Stimulated activated naive B cell treated with anti-CD40 and anti-IgM and Interleukin-4, amounts not matched to agents 10 μg/mL and 1 μg/mL and 100 μg/mL, for 72 hours (primary cell): ENCODE results near the gene GLRX.
"Not testable (repeated sequence)": the region's sequence is repeated elsewhere in the genome, so short reads cannot be mapped to it uniquely, and the experiment has no call there.

Experiments used
- ATAC-seq, 2 donors: fragments of 150-1000 bp; cut with Tn5 transposase; replicated peaks; 2 replicates each; pipeline ENCODE4 v1.10.0; 2021; ENCODE audit warnings: moderate library complexity in 1 of 2
- DNase-seq: peaks from one replicate; pipeline ENCODE4 v3.0.0; 2021
- H3K27ac Mint-ChIP-seq: one replicate; pipeline ENCODE4 v1.8.0; 2022; ENCODE audit warnings: mild to moderate bottlenecking, mixed read lengths
- H3K27me3 Mint-ChIP-seq, 2 donors: one replicate each; pipeline ENCODE4 v1.8.0; 2022; ENCODE audit warnings: mixed read lengths in 2 of 2
- H3K36me3 Mint-ChIP-seq, 2 donors: one replicate each; pipeline ENCODE4 v1.8.0; 2022; ENCODE audit warnings: mixed read lengths in 2 of 2, mild to moderate bottlenecking in 1 of 2
- H3K4me1 Mint-ChIP-seq, 2 donors: one replicate each; pipeline ENCODE4 v1.8.0; 2022; ENCODE audit warnings: mixed read lengths in 2 of 2, mild to moderate bottlenecking in 1 of 2
- H3K4me3 Mint-ChIP-seq, 2 donors: one replicate each; pipeline ENCODE4 v1.8.0; 2022; ENCODE audit warnings: mild to moderate bottlenecking in 2 of 2, mixed read lengths in 2 of 2, moderate library complexity in 1 of 2
- H3K9me3 Mint-ChIP-seq, 2 donors: one replicate each; pipeline ENCODE4 v1.8.0; 2022; ENCODE audit warnings: mixed read lengths in 2 of 2, mild to moderate bottlenecking in 1 of 2

Gene GLRX

GRCh38 chr5:95859661-95860060, 37.1 kb upstream of the GLRX start:
- no peaks in the 10 kb centered on the region for H3K27me3 Mint-ChIP-seq
- ATAC-seq, result no peak

GRCh38 chr5:95858661-95859595, 36.4 kb upstream of the GLRX start:
- peak overlapping the region; percentile 72 to 74 for H3K4me3 Mint-ChIP-seq
- ATAC-seq (peak; percentile 91 to 92), DNase-seq (peak; percentile 84)
- H3K4me1 Mint-ChIP-seq, result peaks cover 37 to 55% of the 10 kb centered on the region in 2 donors
- no peaks in the 10 kb centered on the region for H3K36me3 Mint-ChIP-seq
- no peaks in the 10 kb centered on the region for H3K9me3 Mint-ChIP-seq
- H3K27me3 Mint-ChIP-seq, result no peaks in the 10 kb centered on the region
- peak overlapping the region; percentile 86 for H3K27ac Mint-ChIP-seq

More at GRCh38 chr5:95859661-95860060, 37.1 kb upstream of the GLRX start:
- DNase-seq, result no peak
- no peaks in the 10 kb centered on the region for H3K9me3 Mint-ChIP-seq
- H3K4me3 Mint-ChIP-seq, result peak overlapping the region in 1 of 2 donors; percentile 12
- H3K36me3 Mint-ChIP-seq, result no peaks in the 10 kb centered on the region
- H3K4me1 Mint-ChIP-seq, result peaks cover 37 to 55% of the 10 kb centered on the region in 2 donors
- no peak overlapping the region for H3K27ac Mint-ChIP-seq

- no peak for ATAC-seq
- Mint-ChIP-seq H3K4me1 (peaks cover 34 to 50% of the 10 kb centered on the region in 2 donors), H3K27me3 (no peaks in the 10 kb centered on the region), H3K4me3 (no peak overlapping the region), H3K27ac (no peak overlapping the region), H3K9me3 (no peaks in the 10 kb centered on the region), H3K36me3 (no peaks in the 10 kb centered on the region)
- DNase-seq, result no peak
Observed at GRCh38 chr5:95858023-95858461, 35.5 kb upstream of the GLRX start.

GRCh38 chr5:95857185-95857945, 34.8 kb upstream of the GLRX start:
- DNase-seq (no peak), ATAC-seq (no peak)
- H3K9me3 Mint-ChIP-seq, result no peaks in the 10 kb centered on the region
- H3K27ac Mint-ChIP-seq, result no peak overlapping the region
- H3K4me1 Mint-ChIP-seq, result peaks cover 27 to 43% of the 10 kb centered on the region in 2 donors
- H3K36me3 Mint-ChIP-seq, result no peaks in the 10 kb centered on the region
- H3K4me3 Mint-ChIP-seq, result no peak overlapping the region
- no peaks in the 10 kb centered on the region for H3K27me3 Mint-ChIP-seq

- H3K27ac Mint-ChIP-seq, result no peak overlapping the region
- no peak for DNase-seq
- H3K4me1 Mint-ChIP-seq, result peaks cover 22 to 35% of the 10 kb centered on the region in 2 donors
- no peaks in the 10 kb centered on the region for H3K36me3 Mint-ChIP-seq
- H3K4me3 Mint-ChIP-seq, result no peak overlapping the region
- no peaks in the 10 kb centered on the region for H3K9me3 Mint-ChIP-seq
- no peak for ATAC-seq
- H3K27me3 Mint-ChIP-seq, result no peaks in the 10 kb centered on the region
Observed at GRCh38 chr5:95856501-95856981, 34.0 kb upstream of the GLRX start.

- no peaks in the 10 kb centered on the region for H3K9me3 Mint-ChIP-seq
- peaks cover 3 to 4% of the 10 kb centered on the region in 2 donors for H3K4me1 Mint-ChIP-seq
- H3K36me3 Mint-ChIP-seq, result no peaks in the 10 kb centered on the region
- no peak for DNase-seq
- H3K27me3 Mint-ChIP-seq, result no peaks in the 10 kb centered on the region
- H3K4me3 Mint-ChIP-seq, result no peak overlapping the region
- no peak overlapping the region for H3K27ac Mint-ChIP-seq
- ATAC-seq, result no peak
Observed at GRCh38 chr5:95853490-95853889, 31.0 kb upstream of the GLRX start.

GRCh38 chr5:95852567-95852966, 30.0 kb upstream of the GLRX start:
- Mint-ChIP-seq H3K4me3 (no peak overlapping the region), H3K27ac (no peak overlapping the region)
- no peak for ATAC-seq

GRCh38 chr5:95851141-95851540, 28.6 kb upstream of the GLRX start:
- H3K27ac Mint-ChIP-seq, ATAC-seq, H3K9me3 Mint-ChIP-seq, H3K4me3 Mint-ChIP-seq, H3K36me3 Mint-ChIP-seq, H3K27me3 Mint-ChIP-seq, H3K4me1 Mint-ChIP-seq, DNase-seq: not testable (repeated sequence)

More at GRCh38 chr5:95852567-95852966, 30.0 kb upstream of the GLRX start:
- no peaks in the 10 kb centered on the region for H3K27me3 Mint-ChIP-seq
- peaks cover 0 to 2% of the 10 kb centered on the region in 2 donors for H3K4me1 Mint-ChIP-seq
- no peaks in the 10 kb centered on the region for H3K9me3 Mint-ChIP-seq
- DNase-seq, result no peak
- H3K36me3 Mint-ChIP-seq, result no peaks in the 10 kb centered on the region

GRCh38 chr5:95850391-95850894, 27.9 kb upstream of the GLRX start:
- ATAC-seq (no peak), DNase-seq (no peak)
- no peaks in the 10 kb centered on the region for H3K9me3 Mint-ChIP-seq
- no peak overlapping the region for H3K4me3 Mint-ChIP-seq
- H3K27me3 Mint-ChIP-seq, result no peaks in the 10 kb centered on the region
- no peaks in the 10 kb centered on the region for H3K36me3 Mint-ChIP-seq
- no peak overlapping the region for H3K27ac Mint-ChIP-seq
- no peaks in the 10 kb centered on the region for H3K4me1 Mint-ChIP-seq

GRCh38 chr5:95848701-95849100, 26.2 kb upstream of the GLRX start:
- no peaks in the 10 kb centered on the region for H3K27me3 Mint-ChIP-seq
- H3K4me1 Mint-ChIP-seq, result no peaks in the 10 kb centered on the region
- H3K27ac Mint-ChIP-seq, result no peak overlapping the region
- no peak for DNase-seq
- ATAC-seq, result no peak
- no peaks in the 10 kb centered on the region for H3K36me3 Mint-ChIP-seq
- H3K4me3 Mint-ChIP-seq, result no peak overlapping the region
- H3K9me3 Mint-ChIP-seq, result no peaks in the 10 kb centered on the region

GRCh38 chr5:95847261-95847592, 24.7 kb upstream of the GLRX start:
- Mint-ChIP-seq H3K4me3 (no peak overlapping the region), H3K9me3 (no peaks in the 10 kb centered on the region), H3K4me1 (peaks cover 10 to 12% of the 10 kb centered on the region in 2 donors), H3K27me3 (no peaks in the 10 kb centered on the region), H3K27ac (no peak overlapping the region), H3K36me3 (no peaks in the 10 kb centered on the region)
- DNase-seq, result no peak
- ATAC-seq, result no peak

GRCh38 chr5:95846554-95847260, 24.2 kb upstream of the GLRX start:
- Mint-ChIP-seq H3K4me3 (no peak overlapping the region), H3K27ac (no peak overlapping the region), H3K27me3 (no peaks in the 10 kb centered on the region), H3K9me3 (no peaks in the 10 kb centered on the region), H3K4me1 (peaks cover 11 to 12% of the 10 kb centered on the region in 2 donors), H3K36me3 (no peaks in the 10 kb centered on the region)
- DNase-seq (peak; percentile 49), ATAC-seq (peak; percentile 58 to 69)

GRCh38 chr5:95845391-95845790, 22.9 kb upstream of the GLRX start:
- Mint-ChIP-seq H3K9me3 (no peaks in the 10 kb centered on the region), H3K4me1 (peaks cover 19 to 24% of the 10 kb centered on the region in 2 donors), H3K4me3 (no peak overlapping the region), H3K36me3 (no peaks in the 10 kb centered on the region), H3K27ac (no peak overlapping the region), H3K27me3 (no peaks in the 10 kb centered on the region)
- ATAC-seq (no peak), DNase-seq (no peak)

- Mint-ChIP-seq H3K4me1 (peaks cover 25 to 30% of the 10 kb centered on the region in 2 donors), H3K9me3 (no peaks in the 10 kb centered on the region), H3K4me3 (no peak overlapping the region), H3K27ac (no peak overlapping the region), H3K36me3 (no peaks in the 10 kb centered on the region), H3K27me3 (no peaks in the 10 kb centered on the region)
- no peak for DNase-seq
- no peak for ATAC-seq
Observed at GRCh38 chr5:95843733-95844223, 21.3 kb upstream of the GLRX start.
